ENCODE measurements around the gene DACT3. TPM values are rescaled to one million over a fixed set of nuclear protein-coding genes. Genes with fewer than 3 reads are reported as not detected.

DACT3 gene
- total and polyA plus RNA-seq, 2 of the 4 experiments (the other 2 are of a cell fraction): 1.6 to 4.9 TPM

DNA sequence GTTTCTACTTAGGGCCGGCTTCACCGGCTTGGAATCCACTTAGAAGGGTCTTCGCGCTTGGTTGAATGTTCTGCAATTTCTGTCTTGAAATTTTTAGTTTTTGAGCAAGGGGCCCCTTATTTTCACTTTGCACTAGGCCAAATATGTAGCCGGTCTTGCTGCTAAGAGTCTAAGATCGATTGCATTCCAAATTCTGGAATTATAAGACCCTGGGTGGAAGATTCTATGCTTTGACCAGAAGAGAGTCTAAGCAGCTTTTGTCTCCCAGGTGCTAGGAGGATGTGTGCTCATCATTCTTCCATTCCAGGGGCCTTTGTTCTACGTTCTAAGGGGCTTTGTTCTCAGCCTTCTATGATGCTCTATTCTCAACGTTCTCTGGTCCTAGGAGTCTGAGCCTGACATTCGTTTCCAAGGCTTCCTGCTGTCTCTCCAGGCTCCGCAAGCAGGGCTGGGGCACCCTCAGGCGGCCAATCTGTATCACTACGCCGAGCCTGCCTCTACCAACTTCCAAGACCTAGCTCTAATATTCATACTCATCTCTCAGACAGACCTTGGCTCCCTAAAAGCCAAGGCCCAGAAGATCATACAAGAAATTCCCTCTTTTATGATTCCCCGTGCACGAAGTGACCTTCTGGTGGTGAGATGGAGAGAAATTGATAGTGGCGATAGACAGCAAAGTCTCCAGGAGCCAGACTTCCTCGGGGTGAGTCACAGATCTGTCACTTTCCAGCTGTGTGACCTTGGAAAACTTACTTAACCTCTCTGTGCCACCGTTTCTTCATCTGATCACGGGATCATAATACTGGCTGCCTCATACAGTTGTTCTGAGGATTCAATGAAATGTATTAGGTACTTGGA lies 982 bp upstream of the DACT3 start:
- intact Hi-C loops (cut with micrococcal nuclease) (loop anchor here (1.0 to 5.0 kb wide), 3 partner anchors 48 to 133 kb away; no protein-coding TSS in a partner anchor), in situ Hi-C loops (cut with MboI; ENCODE audit: low sequenced_read_pairs) (loop anchor here (5.0 to 10.0 kb wide), 2 partner anchors 50 to 127 kb away; no protein-coding TSS in a partner anchor), dilution Hi-C loops (cut with HindIII; ENCODE audit: low sequenced_read_pairs, unreplicated experiment) (no loop called here)
- Histone ChIP-seq H3K9ac (ENCODE audit: low read depth, low read length) (no peak overlapping the region), H3K4me2 (ENCODE audit: low read depth, low read length) (peak overlapping the region; percentile 85), H4K91ac (ENCODE audit: insufficient read depth, low read depth, low read length) (no peak overlapping the region), H3K9me1 (ENCODE audit: insufficient read depth, low read length) (no peaks in the 10 kb centered on the region), H2BK20ac (ENCODE audit: low read depth, low read length) (no peak overlapping the region), H3K23ac (ENCODE audit: low read depth, low read length) (no peak overlapping the region), H2BK5ac (ENCODE audit: low read depth, low read length, poor library complexity, severe bottlenecking) (no peak overlapping the region), H3K4ac (ENCODE audit: low read depth, low read length) (no peak overlapping the region), H3K14ac (replicated peaks; ENCODE audit: low read depth, low read length) (no peak overlapping the region), H3K4me3 (ENCODE audit: insufficient read depth, low read depth, low read length) (peak overlapping the region; percentile 34), H4K8ac (ENCODE audit: low read depth in 2 of 2, low read length in 2 of 2) (no peak overlapping the region; a peak in 1 of 4 replicates), H3K27me3 (ENCODE audit: control insufficient read depth, insufficient read depth, low read length) (no peaks in the 10 kb centered on the region; the same call in 1 of the 2 replicates), H3K79me1 (ENCODE audit: low read depth in 1 of 2, low read length in 2 of 2) (peaks cover 0 to 14% of the 10 kb centered on the region in 2 experiments; a peak in 1 of 4 replicates), H3K4me1 (ENCODE audit: control insufficient read depth, insufficient read depth, low read length) (peaks cover 4% of the 10 kb centered on the region), H3K27ac (ENCODE audit: insufficient read depth, low read length) (no peak overlapping the region), H2AK9ac (replicated peaks; ENCODE audit: low read depth, low read length, poor library complexity) (peak overlapping the region; percentile 14), H2AK5ac (ENCODE audit: low read depth, low read length) (no peak overlapping the region), H3K56ac (ENCODE audit: extremely low read depth, insufficient read depth, low read length) (no peak overlapping the region), H2BK120ac (ENCODE audit: low read depth, low read length) (no peak overlapping the region), H3K36me3 (ENCODE audit: control insufficient read depth, insufficient read depth, low read length) (no peaks in the 10 kb centered on the region), H2BK15ac (ENCODE audit: low read depth, low read length) (no peak overlapping the region; the same call in 2 of the 3 replicates), H3K9me3 (ENCODE audit: control insufficient read depth, insufficient read depth, low read length) (no peaks in the 10 kb centered on the region), H3K18ac (ENCODE audit: low read depth, low read length) (no peak overlapping the region), H2AFZ (replicated peaks; ENCODE audit: low read length, poor library complexity) (peak overlapping the region; percentile 73), H4K20me1 (ENCODE audit: insufficient read depth, low read length) (no peaks in the 10 kb centered on the region), H4K5ac (ENCODE audit: low read depth, low read length) (no peak overlapping the region)
- TF ChIP-seq MAFK (IDR thresholded peaks at IDR 0.05; ENCODE audit: low read depth, low read length) (no peak), SMC3 (IDR thresholded peaks at IDR 0.05; ENCODE audit: low read depth, low read length) (peak; percentile 96), CTCF (conservative IDR thresholded peaks at IDR 0.05; ENCODE audit: low read depth, low read length) (peak; percentile 99), RAD21 (IDR thresholded peaks at IDR 0.05; ENCODE audit: low read length) (peak; percentile 99), FOS (IDR thresholded peaks at IDR 0.05; ENCODE audit: low read depth, low read length) (peak; percentile 47; the same call in 1 of the 2 replicates), CHD1 (IDR thresholded peaks at IDR 0.05; ENCODE audit: low read depth, low read length) (peak; percentile 56; the same call in 1 of the 2 replicates), RCOR1 (IDR thresholded peaks at IDR 0.05; ENCODE audit: insufficient replicate concordance, low read length) (no peak), MAZ (IDR thresholded peaks at IDR 0.05; ENCODE audit: borderline replicate concordance, low read depth, low read length) (peak; percentile 72)
- peak; percentile 90 for DNase-seq
- CTCF ChIA-PET: interaction anchor here (0.6 to 2.3 kb wide), 15 partner anchors 9 to 125 kb away, joined by 3 to 23 read pairs (median 4); partner anchors contain the start of genes CALM3 and PTGIR
- ATAC-seq (ENCODE audit: low read depth): peak; percentile 56
- BruUV-seq (replicated peaks): no TSS peak
- POLR2A ChIA-PET (ENCODE audit: unreplicated experiment): interaction anchor here (1.0 to 1.6 kb wide), 2 partner anchors 9 to 22 kb away, joined by 5 read pairs; no protein-coding TSS in a partner anchor
- WGBS, 2 experiments (ENCODE audit: extremely low coverage in 2 of 2, insufficient read length in 1 of 2): 0% methylated on average over 2 of the region's 19 CpGs; no CpG with 5 or more reads in 1 of the 2 experiments
